Jurkat, Clone E6-1 (cell line): ENCODE data around the gene POLRMT.
"Not testable (repeated sequence)": the region's sequence is repeated elsewhere in the genome, so short reads cannot be mapped to it uniquely, and the experiment has no call there.

Experiments
- DNase-seq: peaks from one replicate; pipeline ENCODE4 v3.0.0-alpha.2; 2011; ENCODE audit warnings: low read depth, low spot score
- H3K4me3 ChIP-seq: 2 replicates; pipeline ENCODE4 v1.5.1; 2011; ENCODE audit warnings: mild to moderate bottlenecking, low read length, control low read depth, moderate library complexity

Gene POLRMT

GRCh38 chr19:617551-618246 lies 15.6 kb downstream of the POLRMT start:
- DNase-seq, result no peak
- H3K4me3 ChIP-seq, result no peak overlapping the region

DNA sequence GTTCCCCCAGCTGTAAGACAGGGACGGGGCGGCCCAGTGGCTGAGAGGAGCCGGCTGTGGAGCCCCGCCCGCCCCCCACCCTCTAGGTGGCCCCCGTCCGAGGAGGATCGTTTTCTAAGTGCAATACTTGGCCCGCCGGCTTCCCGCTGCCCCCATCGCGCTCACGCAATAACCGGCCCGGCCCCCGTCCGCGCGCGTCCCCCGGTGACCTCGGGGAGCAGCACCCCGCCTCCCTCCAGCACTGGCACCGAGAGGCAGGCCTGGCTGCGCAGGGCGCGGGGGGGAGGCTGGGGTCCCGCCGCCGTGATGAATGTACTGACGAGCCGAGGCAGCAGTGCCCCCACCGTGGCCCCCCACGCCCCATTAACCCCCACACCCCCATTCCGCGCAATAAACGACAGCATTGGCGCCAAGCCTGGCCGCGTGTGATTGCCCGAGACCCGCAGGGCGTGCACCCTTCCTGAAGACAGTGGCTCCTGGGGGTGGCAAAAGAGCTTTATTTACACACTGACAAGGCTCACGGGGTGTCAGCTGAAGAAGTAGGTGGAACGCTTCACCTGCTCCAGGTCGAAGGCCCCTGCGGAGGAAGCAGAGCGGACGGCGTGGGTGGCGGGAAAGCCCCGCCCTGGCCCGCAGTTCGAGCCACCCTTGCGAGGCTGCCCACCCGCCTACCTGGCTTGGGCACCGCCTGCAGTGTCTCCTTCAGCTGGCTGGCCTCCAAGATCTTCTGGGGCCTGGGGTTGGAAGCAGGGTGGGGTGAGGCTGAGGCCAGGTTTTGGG lies 16.4 kb downstream of the POLRMT start:
- DNase-seq, result no peak
- no peak overlapping the region for H3K4me3 ChIP-seq

- no peak overlapping the region for H3K4me3 ChIP-seq
- no peak for DNase-seq
These were observed 17.2 kb downstream of the POLRMT start for GRCh38 chr19:616062-616700.

GRCh38 chr19:615619-616018 lies 17.7 kb downstream of the POLRMT start:
- H3K4me3 ChIP-seq, result no peak overlapping the region
- no peak for DNase-seq

DNA sequence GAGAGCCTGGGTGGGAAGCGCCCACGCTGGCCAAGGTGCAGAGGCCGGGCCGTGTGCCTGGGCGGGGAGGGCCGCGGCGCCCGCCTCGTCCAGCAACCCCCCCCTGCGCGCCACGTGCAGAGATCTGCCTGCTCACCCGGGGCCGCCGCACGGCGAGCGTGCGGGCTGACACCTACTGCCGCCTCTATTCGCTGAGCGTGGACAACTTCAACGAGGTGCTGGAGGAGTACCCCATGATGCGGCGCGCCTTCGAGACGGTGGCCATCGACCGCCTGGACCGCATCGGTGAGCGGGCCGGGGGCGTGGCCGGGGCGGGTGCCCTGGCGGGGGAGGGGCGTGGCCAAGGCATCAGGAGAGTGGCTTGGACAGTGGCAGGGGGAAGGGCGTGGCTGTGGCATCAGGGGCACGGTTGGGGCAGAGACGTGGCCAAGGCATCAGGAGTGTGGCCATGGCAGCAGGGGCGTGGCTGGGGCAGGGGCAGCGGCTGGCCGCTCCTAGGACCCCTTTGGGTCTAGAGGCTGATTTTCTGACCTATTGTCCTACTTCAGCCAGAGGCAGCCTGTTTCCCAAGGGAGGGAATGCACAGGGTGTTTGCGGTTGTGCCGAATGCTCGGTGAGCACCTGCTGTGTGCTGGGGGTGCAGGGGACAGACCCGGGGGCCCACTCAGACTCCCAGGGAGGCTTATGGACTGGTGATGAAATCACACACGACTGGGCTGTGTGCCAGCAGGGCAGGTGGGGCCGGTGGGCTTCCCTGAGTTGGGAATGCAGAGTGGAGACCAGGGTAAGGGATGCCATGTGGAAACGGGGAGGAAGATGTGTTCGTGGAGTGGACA lies 19.4 kb downstream of the POLRMT start:
- no peak for DNase-seq
- H3K4me3 ChIP-seq, result no peak overlapping the region

DNA sequence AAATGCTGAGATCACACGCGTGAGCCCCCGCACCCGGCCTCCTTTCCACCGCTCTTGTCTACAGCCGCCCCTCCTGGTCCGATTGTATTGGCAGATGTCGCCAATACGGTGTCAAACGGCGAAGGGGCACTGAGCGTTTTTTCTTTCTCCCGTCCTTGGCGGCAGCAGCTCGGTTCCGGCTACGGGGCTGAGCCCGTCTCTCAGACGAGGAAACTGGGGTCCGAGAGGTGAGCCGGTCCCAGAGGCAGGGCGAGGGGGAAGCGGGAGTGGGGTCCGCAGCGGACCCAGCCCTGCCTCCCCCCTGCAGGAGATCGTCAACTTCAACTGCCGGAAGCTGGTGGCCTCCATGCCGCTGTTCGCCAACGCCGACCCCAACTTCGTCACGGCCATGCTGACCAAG lies 20.4 kb downstream of the POLRMT start:
- no peak for DNase-seq
- no peak overlapping the region for H3K4me3 ChIP-seq

DNA sequence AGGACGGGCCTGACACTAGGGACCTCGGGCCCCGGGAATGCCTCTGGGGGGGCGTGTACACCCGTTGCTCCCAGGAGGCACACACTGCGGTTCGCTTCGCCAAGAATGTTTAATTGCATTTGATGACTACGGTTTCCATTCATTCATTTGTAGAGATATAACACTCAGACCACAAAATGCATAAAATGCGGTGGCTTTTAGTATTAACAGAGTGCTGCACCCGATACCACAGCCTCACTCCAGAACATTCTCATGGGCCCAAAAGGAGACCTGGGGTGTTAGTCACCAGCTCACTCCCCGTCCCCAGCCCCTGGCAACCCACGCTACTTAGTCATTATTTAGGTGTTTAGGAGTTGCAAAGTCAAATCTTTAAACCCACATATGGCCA lies 21.9 kb downstream of the POLRMT start:
- peak overlapping the region; percentile 62 for H3K4me3 ChIP-seq
- DNase-seq, result no peak

DNA sequence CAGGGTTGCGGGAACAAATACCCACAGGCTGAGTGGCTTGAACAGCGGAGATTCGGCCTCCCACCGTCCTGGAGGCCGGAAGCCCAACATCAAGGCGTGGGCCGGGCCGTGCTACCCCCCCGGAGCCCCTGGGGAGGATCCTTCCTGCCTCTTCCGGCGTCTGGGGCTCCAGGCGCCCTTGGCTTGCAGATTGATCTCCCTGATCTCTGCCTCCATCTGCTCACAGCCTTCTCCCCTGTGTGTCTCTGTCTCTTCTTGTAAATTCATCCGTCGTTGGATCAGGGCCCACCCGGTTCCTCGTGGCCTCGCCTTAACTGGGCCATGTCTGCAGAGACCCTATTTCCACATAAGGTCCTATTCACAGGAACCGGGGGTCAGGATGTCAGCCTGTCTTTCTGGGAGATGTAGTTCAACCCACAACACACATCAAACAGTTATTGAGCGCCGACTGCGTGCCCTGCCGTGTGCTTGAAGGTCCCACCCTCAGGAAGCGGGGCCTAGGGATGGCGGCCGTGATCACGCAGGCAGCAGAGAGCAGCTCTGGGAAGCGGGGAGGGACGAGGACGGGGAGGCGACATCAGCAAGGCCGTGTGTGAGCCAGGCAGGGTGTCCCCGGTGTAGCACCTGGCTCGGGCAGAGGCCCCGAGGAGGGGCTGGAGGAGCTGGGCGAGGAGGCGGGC lies 22.4 kb downstream of the POLRMT start:
- DNase-seq, result peak; percentile 91

GRCh38 chr19:610071-610800 lies 23.1 kb downstream of the POLRMT start:
- peak overlapping the region; percentile 62 for H3K4me3 ChIP-seq
- no peak for DNase-seq

More for the DNA sequence above, 22.4 kb downstream of the POLRMT start:
- H3K4me3 ChIP-seq, result peak overlapping the region; percentile 62

DNA sequence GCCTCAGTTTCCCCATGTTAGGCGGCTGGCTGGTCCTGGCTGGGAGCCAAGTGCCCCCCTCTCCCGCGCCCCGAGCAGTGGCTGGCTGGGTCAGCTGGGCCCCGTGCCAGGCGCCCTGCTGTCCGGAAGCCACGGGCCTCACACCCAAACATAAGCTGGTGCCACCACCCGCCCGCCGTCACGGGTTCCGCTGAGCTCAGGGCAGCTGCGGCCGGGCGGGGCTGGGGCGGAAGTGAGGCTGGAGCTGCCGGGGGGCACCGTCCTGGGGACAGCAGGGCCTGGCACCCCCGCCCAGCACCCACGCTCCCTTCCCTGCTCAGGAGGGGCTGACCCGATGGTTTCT lies 24.4 kb downstream of the POLRMT start:
- DNase-seq, result no peak
- H3K4me3 ChIP-seq, result no peak overlapping the region

DNA sequence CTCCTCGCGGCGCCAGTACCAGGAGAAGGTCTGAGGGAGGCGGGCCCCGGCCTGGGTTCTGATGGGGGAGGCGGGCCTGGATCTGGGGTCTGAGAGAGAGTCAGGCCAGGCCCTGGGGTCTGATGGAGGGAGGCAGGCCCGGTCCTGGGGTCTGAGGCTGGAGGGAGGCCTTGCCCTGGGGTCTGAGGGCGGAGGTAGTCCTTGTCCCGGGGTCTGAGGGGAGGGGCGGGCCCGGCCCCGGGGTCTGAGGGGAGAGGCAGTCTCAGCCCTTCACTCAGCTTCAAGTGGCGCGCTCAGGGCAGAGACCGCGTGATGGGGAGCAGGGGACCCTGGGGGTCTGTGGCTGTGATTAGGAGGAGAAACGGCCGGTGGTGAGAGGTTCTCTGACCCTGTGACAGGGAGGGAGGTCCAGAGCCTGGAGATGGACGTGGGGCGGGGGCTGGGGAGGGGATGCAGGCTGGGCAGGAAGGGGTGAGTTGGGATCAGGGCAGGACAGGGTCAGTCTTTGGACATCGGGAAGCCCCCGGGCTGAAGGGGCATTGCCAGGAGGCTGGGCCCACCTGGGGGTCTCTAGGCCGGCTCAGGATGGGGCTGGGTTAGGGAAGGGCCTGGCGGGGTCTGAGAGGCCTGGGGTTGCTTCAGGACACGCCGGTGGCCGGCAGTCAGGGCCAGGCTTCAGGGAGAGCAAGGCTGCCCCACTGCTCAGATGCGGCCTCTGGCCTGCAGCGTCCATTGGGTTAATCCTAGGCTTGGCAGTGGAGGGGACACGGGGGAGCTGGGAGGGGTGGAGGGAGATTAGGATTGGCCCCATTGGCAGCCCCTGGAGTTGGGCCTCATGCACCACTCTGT lies 25.0 kb downstream of the POLRMT start:
- DNase-seq, result no peak
- no peak overlapping the region for H3K4me3 ChIP-seq

GRCh38 chr19:607301-608154 lies 25.8 kb downstream of the POLRMT start:
- no peak for DNase-seq
- H3K4me3 ChIP-seq, result no peak overlapping the region

GRCh38 chr19:605061-605971 lies 28.0 kb downstream of the POLRMT start:
- not testable (repeated sequence) for H3K4me3 ChIP-seq, DNase-seq

DNA sequence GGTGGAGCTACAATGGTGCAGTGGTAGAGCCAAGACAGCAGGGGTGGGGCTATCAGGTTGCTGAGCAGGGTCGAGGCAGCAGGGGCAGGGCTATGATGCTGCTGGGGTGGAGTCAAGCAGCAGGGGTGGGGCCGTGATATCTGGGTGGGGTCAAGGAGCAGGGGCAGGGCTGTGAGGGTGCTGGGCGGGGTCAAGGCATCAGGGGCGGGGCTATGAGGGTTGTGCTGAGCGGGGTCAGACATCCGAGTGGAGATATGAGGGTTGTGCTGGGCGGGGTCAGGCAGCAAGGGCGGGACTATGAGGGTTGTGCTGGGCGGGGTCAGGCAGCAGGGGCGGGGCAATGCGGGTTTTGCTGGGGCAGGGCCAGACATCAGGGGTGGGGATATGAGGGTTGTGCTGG lies 29.0 kb downstream of the POLRMT start:
- H3K4me3 ChIP-seq, result no peak overlapping the region
- no peak for DNase-seq

- DNase-seq, result not testable (repeated sequence)
These were observed 29.6 kb downstream of the POLRMT start for GRCh38 chr19:603779-604178.

DNA sequence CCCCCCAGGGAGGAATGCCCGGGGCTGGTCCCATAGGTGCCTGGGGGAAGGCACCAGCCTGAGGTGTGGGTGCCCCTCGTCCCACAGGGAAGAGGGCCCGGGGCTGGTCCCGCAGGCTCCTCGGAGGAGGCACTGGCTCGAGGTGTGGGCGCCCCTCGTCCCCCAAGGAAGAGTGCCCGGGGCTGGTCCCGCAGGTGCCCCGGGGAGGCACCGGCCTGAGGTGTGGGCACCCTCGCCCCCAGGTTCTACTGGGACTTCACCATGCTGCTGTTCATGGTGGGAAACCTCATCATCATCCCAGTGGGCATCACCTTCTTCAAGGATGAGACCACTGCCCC lies 30.1 kb downstream of the POLRMT start:
- not testable (repeated sequence) for H3K4me3 ChIP-seq, DNase-seq

More at GRCh38 chr19:603779-604178, 29.6 kb downstream of the POLRMT start:
- not testable (repeated sequence) for H3K4me3 ChIP-seq
